GM18873 (cell line): Measurements from ENCODE around the gene LUC7L.

Experiments used
- ATAC-seq: cut with Tn5 transposase; IDR thresholded peaks from one replicate; pipeline ENCODE4 v1.9.1; 2021; ENCODE audit warnings: mild to moderate bottlenecking, moderate library complexity, moderate number of reproducible peaks; ENCODE audit not compliant: unreplicated experiment, low FRiP score

The LUC7L gene

DNA sequence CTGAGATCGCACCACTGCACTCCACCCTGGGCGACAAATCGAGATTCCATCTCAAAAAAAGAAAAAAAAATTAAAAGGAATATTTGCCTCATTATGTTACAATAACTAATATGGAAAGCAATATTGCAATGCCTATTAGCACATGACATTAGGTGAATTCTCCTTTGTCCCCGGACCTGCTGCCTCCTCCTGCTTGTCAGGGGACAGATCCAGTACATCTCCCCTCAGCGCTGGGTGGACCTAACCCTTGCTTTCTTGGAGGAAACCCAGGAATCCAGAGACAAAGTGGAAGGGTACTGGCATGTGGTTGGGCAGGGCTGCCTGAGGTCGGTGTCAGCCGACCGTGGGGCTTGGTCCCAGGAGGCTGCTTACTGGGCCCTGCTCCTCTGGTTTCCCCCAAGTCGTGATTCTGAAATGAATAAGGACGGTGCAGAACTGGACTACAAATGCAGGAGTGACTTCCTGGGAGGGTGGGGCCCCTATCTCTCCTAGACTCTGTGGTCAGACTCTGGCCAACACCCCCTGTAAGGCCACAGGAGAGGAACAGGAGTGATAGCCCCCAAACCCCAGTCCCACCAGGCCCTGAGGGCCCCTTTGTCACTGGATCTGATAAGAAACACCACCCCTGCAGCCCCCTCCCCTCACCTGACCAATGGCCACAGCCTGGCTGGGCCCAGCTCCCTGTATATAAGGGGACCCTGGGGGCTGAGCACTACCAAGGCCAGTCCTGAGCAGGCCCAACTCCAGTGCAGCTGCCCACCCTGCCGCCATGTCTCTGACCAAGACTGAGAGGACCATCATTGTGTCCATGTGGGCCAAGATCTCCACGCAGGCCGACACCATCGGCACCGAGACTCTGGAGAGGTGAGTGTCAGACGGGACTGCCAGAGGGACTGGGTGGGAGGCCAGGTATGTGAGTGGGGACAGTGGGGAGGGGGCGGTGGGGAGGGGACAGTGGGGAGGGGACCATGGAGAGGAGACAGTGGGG is 76.8 kb downstream of the LUC7L start, which contains the start of gene HBZ:
HBZ (plus strand) TSS at position 504 of the 988 bp plus-strand sequence; CDS start at position 770, 266 bp downstream.
- no peak for ATAC-seq

DNA sequence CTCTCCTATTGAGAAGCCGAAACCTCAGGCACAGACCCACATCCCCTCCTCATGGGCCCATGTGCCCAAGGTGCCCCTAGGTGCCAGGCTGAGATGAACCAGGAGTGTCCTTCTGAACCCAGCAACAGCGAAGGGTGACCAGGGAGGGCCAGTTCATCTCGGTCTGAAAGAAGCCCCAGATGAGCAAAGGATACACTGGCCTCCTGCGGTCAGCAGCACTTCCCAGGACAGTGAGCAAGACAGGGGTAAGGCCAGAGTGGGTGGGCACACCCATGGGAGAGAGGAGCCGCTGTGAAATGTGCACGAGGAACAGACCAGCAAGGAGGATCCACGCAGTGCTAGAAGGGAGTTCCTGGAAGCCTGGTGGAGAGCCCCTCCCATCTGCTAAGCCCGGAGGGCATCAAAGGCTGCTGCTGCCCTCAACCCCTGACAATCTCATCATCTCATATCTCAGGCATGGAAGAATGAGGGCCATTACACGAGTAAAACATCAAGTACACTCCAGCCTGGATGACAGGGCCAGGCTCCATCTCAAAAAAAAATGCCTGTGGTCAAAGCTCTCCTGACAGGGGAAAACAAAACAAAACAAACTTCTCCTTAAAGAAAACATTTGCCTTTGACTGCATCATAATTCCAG is 80.1 kb downstream of the LUC7L start:
- no peak for ATAC-seq

DNA sequence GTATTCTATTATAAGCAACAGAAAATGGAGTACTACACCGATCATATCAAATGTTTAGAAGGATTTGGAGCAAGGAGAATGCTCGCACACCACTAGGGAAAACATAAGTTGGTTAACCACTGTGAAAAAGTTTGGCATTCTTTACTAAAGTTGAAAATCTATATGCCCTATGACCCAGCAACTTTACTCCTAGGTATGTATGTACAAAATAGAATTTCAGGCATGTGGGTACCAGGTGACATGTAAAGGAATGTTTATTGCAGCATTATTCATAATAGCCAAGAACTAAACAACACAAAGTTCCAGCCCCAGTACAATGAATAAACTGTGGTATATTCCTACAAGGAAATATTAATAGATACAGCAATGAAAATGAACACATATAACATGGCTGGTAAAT is 82.6 kb downstream of the LUC7L start:
- ATAC-seq: no peak

DNA sequence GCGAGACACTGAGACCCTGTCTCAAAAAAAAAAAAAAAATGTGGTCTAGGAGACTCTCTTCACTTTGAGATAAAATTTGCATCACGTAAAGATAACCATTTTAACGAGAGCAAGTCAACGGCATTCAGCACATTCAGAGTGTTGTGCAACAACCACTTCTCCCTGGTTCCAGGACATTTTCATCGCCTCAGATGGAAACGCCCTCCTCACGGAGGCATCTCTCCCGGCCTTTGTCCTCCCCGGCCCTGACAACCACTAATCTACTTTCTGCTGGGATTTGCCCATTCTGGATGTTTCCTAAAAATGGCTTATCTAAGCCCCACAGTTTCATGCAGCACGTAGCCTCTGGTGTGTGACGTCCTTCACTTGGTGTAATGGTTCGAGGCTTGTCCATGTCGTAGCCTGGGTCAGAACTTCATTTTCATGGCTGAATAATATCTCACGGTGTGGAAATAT is 84.4 kb downstream of the LUC7L start:
- no peak for ATAC-seq

GRCh38 chr16:143456-143855 is 85.8 kb downstream of the LUC7L start:
- no peak for ATAC-seq

DNA sequence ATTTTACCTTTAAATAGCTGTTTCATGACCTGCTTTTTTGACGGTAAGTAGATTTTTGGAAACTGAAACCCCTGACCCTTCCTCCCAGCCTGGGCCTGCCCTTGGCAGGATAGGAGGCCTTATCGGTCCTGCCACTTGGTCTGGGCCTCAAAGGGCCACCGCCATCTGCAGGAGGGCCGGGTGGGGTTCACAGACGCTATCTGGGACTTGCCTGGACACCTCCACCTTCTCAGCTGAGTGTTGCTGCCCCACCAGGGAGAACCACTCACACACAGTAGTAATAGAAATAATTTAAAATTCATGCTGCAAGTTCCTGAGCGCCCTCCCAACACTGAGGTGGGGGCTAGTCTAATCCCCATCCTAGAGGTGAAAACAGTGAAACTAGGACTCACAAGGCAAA is 86.2 kb downstream of the LUC7L start:
- ATAC-seq: no peak

DNA sequence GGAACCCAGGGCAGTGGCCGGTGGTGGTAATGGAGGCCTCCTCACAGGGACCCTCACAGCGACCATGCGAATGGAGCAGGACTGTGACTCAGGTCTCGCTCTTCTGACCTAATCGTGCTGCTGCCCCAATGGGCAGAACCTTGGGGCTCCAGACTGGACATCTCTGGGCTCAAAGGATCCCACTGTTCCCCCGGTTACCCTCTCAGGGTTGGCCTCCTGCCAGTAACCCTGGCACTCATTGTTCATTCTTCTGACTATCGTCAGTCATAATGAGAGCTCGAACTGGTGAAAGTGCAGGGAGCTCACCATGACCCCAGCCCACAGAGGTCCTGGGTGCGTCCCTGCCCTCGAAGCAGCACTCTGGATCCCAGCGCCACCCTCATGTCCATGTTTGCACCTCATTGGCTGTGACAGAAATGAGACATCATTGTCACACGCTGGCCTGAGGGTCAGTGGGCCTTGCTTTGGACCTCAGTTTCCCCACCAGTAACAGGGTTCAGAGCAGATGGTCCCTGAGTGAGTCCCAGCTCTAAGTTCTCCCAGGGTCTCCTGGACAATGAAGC is 86.8 kb downstream of the LUC7L start:
- no peak for ATAC-seq

DNA sequence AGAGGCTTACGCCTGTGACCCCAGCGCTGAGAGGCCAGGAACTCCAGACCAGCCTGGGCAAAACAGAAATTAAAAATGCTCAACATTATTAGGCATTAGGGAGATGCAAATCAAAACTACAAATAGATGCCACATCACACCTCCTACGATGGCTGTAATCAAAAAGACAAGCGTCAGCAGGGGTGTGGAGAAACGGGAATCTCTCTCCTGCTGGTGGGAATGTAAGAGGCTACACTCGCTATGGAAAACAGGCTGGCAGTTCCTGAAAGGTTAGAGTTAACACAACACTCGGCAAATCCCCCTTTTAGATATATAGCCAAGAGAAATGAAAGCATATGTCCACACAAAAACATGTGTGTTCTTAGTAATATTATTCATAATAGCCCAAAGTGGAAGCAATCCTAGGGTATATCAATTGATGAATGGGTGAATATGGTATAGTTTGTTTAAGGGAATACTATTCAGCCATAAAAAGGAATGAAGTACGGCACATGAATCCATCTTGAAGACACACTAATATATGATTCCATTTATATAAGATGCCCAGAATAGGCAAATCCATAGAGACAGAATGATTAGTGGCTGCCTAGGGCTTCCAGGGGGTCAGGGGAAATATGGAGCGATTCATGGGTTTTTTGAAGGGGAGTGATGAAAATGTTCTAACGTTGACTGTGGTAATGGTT is 88.9 kb downstream of the LUC7L start:
- ATAC-seq: no peak
